ENCODE results near the gene SV2B.

Gene SV2B

DNA sequence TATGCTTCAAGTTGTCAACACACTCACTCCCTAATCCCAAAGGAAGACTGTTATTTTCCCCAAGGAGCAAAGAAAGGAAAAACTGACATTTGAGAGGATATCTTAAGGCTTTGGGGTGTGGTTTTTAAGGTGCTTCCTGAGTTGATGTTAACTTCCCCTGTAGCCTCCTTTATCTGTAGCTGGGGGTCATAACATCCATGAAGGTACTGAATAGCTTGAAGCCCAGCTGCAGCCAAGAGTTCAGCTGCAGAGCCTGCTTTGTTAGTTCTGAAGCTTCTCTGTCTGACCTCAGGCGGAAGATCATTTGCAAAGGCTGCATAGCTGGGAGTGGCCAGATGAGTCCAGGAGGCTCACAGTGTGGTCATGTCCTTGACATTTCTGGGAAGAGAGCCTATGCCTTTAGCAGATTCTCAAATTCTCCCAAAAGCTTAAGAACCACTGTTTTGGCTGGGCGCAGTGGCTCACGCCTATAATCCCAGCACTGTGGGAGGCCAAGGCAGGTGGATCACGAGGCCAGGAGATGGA, 165.4 kb downstream of the SV2B start:
- no peaks in the 10 kb centered on the region for H3K9me3 ChIP-seq (ENCODE audit: control insufficient read depth, insufficient read depth, low read depth, low read length)
- ChIA-PET CTCF (interaction anchor here (2.1 to 4.4 kb wide), 3 partner anchors 18 to 333 kb away, joined by 5 to 27 read pairs (median 26); partner anchors contain the start of gene HDDC3), POLR2A (no interaction called here)
- TF ChIP-seq ZNF660 (tag by site-specific recombination; IDR thresholded peaks at IDR 0.05): no peak
- no peak for TF ChIP-seq ZNF473 (tag by site-specific recombination; IDR thresholded peaks at IDR 0.05)
- TF ChIP-seq ZNF555 (tag by site-specific recombination; conservative IDR thresholded peaks at IDR 0.05): no peak
- TF ChIP-seq ZNF404 (tag by site-specific recombination; IDR thresholded peaks at IDR 0.05): no peak
- no peak for TF ChIP-seq ZNF391 (tag by site-specific recombination; IDR thresholded peaks at IDR 0.05; ENCODE audit: borderline replicate concordance, low read depth)
- no peak for TF ChIP-seq ZNF791 (tag by site-specific recombination; IDR thresholded peaks at IDR 0.05)
- no peaks in the 10 kb centered on the region for H3K4me1 ChIP-seq (ENCODE audit: control insufficient read depth, insufficient read depth, low read length)
- no peak overlapping the region for H3K27ac ChIP-seq (ENCODE audit: extremely low read depth, low read depth, low read length)
- H3K36me3 ChIP-seq (ENCODE audit: control insufficient read depth in 2 of 2, insufficient read depth in 1 of 2, low read length in 2 of 2): no peaks in the 10 kb centered on the region
- H3K4me3 ChIP-seq (ENCODE audit: low read depth, low read length): no peak overlapping the region

DNA sequence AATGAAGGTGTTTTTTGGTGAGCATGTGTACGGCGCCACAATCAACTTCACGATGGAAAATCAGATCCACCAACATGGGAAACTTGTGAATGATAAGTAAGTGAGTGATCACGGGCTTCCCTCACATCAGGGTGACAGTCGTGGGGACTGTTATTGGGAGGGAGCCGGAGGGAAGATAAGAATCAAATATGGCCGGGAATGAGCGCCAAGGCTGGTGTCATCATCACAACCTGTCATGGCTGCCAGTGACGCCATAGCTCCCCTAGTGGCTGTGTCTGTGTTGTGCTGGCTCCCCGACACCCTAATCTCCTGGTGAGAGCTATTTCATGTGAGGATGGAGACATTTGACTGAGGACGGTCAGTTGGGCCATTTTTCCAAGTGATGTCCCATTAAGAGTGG, 168.5 kb downstream of the SV2B start:
- ChIA-PET POLR2A (interaction anchor here (1.6 kb wide), 1 partner anchor 313 kb away, joined by 3 read pairs; no protein-coding TSS in a partner anchor), CTCF (interaction anchor here (0.6 to 2.8 kb wide), 16 partner anchors 11 to 683 kb away, joined by 3 to 39 read pairs (median 4); partner anchors contain the start of gene HDDC3)

DNA sequence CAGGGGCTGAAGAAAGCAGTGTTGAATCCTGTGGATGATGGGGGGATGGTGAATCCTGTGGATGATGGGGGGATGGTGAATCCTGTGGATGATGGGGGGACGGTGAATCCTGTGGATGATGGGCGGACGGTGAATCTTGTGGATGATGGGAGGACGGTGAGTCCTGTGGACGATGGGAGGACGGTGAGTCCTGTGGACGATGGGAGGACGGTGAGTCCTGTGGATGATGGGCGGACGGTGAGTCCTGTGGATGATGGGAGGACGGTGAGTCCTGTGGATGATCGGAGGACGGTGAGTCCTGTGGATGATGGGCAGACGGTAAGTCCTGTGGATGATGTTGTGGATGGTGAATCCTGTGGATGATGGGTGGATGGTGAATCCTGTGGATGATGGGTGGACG, 170.7 kb downstream of the SV2B start:
- Histone ChIP-seq H3K4me3 (ENCODE audit: low read depth, low read length) (no peak overlapping the region), H3K4me1 (ENCODE audit: control insufficient read depth, insufficient read depth, low read length) (no peaks in the 10 kb centered on the region), H3K27ac (ENCODE audit: extremely low read depth, low read depth, low read length) (no peak overlapping the region), H3K9me3 (ENCODE audit: control insufficient read depth, insufficient read depth, low read depth, low read length) (no peaks in the 10 kb centered on the region), H3K36me3 (ENCODE audit: control insufficient read depth in 2 of 2, insufficient read depth in 1 of 2, low read length in 2 of 2) (no peaks in the 10 kb centered on the region)
- TF ChIP-seq, protein P1, sequence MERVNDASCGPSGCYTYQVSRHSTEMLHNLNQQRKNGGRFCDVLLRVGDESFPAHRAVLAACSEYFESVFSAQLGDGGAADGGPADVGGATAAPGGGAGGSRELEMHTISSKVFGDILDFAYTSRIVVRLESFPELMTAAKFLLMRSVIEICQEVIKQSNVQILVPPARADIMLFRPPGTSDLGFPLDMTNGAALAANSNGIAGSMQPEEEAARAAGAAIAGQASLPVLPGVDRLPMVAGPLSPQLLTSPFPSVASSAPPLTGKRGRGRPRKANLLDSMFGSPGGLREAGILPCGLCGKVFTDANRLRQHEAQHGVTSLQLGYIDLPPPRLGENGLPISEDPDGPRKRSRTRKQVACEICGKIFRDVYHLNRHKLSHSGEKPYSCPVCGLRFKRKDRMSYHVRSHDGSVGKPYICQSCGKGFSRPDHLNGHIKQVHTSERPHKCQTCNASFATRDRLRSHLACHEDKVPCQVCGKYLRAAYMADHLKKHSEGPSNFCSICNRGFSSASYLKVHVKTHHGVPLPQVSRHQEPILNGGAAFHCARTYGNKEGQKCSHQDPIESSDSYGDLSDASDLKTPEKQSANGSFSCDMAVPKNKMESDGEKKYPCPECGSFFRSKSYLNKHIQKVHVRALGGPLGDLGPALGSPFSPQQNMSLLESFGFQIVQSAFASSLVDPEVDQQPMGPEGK (tag by site-specific recombination; IDR thresholded peaks at IDR 0.05): no peak
- TF ChIP-seq ZNF555 (tag by site-specific recombination; conservative IDR thresholded peaks at IDR 0.05) (no peak), SETDB1 (IDR thresholded peaks at IDR 0.05; ENCODE audit: insufficient read length, low read length) (no peak)
- POLR2A ChIA-PET: interaction anchor here (0.6 kb wide), 1 partner anchor 583 kb away, joined by 3 read pairs; no protein-coding TSS in a partner anchor
- CTCF ChIA-PET: interaction anchor here (0.6 to 2.8 kb wide), 16 partner anchors 9 to 1575 kb away, joined by 3 to 39 read pairs (median 4); partner anchors contain the start of gene HDDC3

More for the DNA sequence above, 168.5 kb downstream of the SV2B start:
- H3K4me3 ChIP-seq (ENCODE audit: low read depth, low read length): no peak overlapping the region
- no peak overlapping the region for H3K27ac ChIP-seq (ENCODE audit: extremely low read depth, low read depth, low read length)
- TF ChIP-seq KLF7 (tag by site-specific recombination; IDR thresholded peaks at IDR 0.05; ENCODE audit: borderline replicate concordance) (no peak), ZNF629 (tag by site-specific recombination; IDR thresholded peaks at IDR 0.05) (0 out of 2 replicates have a peak, but pooled peaks have one; percentile 38), ZBTB21 (tag by site-specific recombination; IDR thresholded peaks at IDR 0.05) (peak; percentile 50; the same call in 1 of the 2 replicates), ZIC2 (tag by site-specific recombination; IDR thresholded peaks at IDR 0.05) (no peak), ZBTB20 (tag by site-specific recombination; IDR thresholded peaks at IDR 0.05) (no peak), ZNF514 (tag by site-specific recombination; IDR thresholded peaks at IDR 0.05) (no peak), ZNF138 (tag by site-specific recombination; IDR thresholded peaks at IDR 0.05; ENCODE audit: borderline replicate concordance) (no peak)
- TF ChIP-seq, protein P2, sequence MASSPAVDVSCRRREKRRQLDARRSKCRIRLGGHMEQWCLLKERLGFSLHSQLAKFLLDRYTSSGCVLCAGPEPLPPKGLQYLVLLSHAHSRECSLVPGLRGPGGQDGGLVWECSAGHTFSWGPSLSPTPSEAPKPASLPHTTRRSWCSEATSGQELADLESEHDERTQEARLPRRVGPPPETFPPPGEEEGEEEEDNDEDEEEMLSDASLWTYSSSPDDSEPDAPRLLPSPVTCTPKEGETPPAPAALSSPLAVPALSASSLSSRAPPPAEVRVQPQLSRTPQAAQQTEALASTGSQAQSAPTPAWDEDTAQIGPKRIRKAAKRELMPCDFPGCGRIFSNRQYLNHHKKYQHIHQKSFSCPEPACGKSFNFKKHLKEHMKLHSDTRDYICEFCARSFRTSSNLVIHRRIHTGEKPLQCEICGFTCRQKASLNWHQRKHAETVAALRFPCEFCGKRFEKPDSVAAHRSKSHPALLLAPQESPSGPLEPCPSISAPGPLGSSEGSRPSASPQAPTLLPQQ (tag by site-specific recombination; IDR thresholded peaks at IDR 0.05): no peak
- TF ChIP-seq, protein P3, sequence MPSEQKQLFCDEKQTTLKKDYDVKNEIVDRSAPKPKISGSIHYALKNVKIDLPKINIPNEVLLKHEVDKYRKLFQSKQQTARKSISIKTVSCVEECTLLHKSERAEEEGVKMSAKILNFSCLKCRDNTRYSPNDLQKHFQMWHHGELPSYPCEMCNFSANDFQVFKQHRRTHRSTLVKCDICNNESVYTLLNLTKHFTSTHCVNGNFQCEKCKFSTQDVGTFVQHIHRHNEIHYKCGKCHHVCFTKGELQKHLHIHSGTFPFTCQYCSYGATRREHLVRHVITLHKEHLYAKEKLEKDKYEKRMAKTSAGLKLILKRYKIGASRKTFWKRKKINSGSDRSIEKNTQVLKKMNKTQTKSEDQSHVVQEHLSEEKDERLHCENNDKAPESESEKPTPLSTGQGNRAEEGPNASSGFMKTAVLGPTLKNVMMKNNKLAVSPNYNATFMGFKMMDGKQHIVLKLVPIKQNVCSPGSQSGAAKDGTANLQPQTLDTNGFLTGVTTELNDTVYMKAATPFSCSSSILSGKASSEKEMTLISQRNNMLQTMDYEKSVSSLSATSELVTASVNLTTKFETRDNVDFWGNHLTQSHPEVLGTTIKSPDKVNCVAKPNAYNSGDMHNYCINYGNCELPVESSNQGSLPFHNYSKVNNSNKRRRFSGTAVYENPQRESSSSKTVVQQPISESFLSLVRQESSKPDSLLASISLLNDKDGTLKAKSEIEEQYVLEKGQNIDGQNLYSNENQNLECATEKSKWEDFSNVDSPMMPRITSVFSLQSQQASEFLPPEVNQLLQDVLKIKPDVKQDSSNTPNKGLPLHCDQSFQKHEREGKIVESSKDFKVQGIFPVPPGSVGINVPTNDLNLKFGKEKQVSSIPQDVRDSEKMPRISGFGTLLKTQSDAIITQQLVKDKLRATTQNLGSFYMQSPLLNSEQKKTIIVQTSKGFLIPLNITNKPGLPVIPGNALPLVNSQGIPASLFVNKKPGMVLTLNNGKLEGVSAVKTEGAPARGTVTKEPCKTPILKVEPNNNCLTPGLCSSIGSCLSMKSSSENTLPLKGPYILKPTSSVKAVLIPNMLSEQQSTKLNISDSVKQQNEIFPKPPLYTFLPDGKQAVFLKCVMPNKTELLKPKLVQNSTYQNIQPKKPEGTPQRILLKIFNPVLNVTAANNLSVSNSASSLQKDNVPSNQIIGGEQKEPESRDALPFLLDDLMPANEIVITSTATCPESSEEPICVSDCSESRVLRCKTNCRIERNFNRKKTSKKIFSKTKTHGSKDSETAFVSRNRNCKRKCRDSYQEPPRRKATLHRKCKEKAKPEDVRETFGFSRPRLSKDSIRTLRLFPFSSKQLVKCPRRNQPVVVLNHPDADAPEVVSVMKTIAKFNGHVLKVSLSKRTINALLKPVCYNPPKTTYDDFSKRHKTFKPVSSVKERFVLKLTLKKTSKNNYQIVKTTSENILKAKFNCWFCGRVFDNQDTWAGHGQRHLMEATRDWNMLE (tag by site-specific recombination; conservative IDR thresholded peaks at IDR 0.05; ENCODE audit: low read depth): no peak
- H3K9me3 ChIP-seq (ENCODE audit: control insufficient read depth, insufficient read depth, low read depth, low read length): no peaks in the 10 kb centered on the region
- no peaks in the 10 kb centered on the region for H3K4me1 ChIP-seq (ENCODE audit: control insufficient read depth, insufficient read depth, low read length)
- no peaks in the 10 kb centered on the region for H3K36me3 ChIP-seq (ENCODE audit: control insufficient read depth in 2 of 2, insufficient read depth in 1 of 2, low read length in 2 of 2)
